Measurements from ENCODE around the gene FAAP100.
"Not testable (repeated sequence)": the region's sequence is repeated elsewhere in the genome, so short reads cannot be mapped to it uniquely, and the experiment has no call there.

FAAP100 gene

DNA sequence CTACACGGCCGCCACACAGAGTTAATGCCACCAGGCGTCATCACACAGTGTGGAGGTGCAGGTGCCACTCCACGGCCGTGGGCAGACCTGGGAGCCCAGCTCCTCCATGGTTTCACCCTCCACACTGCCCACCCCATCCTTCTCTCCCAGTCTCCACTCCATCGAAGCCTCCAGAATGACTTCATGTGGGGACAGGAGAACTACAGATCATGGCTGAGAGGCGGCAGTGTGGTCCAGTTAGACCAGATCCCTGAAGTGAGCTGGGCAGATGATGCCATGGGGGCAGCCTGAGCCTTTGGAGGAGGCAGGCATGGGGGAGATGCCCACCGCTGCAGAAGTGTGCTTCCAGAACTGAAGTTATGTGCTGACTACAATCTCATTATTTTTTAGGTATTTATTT, 38.0 kb upstream of the FAAP100 start:
- TF ChIP-seq CTCF (IDR thresholded peaks at IDR 0.05; ENCODE audit: low read depth, low read length, missing control alignments) = no peak

DNA sequence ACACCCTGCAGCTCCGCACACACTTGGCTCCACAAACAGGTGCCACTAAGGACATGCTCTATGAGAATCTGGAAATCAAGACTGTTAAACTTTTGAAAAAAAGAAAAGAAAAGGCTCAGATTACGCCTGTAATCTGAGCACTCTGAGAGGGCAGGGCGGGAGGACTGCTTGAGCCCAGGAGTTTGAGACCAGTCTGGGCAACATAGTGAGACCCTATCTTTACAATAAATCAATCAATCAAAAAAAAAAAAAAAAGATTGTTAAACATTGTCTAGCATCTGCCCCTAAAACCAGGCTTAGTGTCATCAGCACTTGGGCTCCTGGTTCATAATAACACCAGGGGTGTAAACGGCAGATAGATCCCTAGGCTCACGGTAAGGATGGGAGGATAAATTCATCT, 37.5 kb upstream of the FAAP100 start:
- in situ Hi-C loops (cut with HindIII; ENCODE audit: low pct_ligation_motif_present, low sequenced_read_pairs) = no loop called here
- Histone ChIP-seq H3K4me3 (ENCODE audit: low read depth, low read length) (no peak overlapping the region), H3K27me3 (replicated peaks) (no peaks in the 10 kb centered on the region), H3K36me3 (replicated peaks) (peaks cover 75% of the 10 kb centered on the region), H3K27ac (no peak overlapping the region)
- TF ChIP-seq CTCF (IDR thresholded peaks at IDR 0.05; ENCODE audit: low read depth, low read length, missing control alignments) = no peak
- no peak for DNase-seq

More for the DNA sequence above, 38.0 kb upstream of the FAAP100 start:
- Histone ChIP-seq H3K36me3 (replicated peaks) (peaks cover 78% of the 10 kb centered on the region), H3K27ac (no peak overlapping the region), H3K4me3 (ENCODE audit: low read depth, low read length) (no peak overlapping the region), H3K27me3 (replicated peaks) (no peaks in the 10 kb centered on the region)
- DNase-seq = no peak
- in situ Hi-C loops (cut with HindIII; ENCODE audit: low pct_ligation_motif_present, low sequenced_read_pairs) = no loop called here

DNA sequence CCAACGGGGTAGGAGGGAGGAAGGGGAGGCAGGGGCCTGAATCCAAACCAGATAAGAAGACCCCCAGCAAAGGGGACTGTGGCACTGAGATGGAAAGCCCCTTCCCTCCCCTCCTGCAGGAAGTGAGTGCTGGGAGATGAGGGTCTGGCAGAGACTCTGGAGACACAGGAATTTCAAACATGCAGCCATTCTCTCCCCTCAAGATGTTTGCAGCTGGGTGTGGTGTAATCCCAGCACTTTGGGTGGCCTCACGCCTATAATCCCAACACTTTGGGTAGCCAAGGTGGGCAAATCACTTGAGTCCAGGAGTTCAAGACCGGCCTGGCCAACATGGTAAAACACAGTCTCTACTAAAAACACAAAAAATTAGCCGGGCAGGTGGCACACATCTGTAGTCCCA, 33.9 kb upstream of the FAAP100 start:
- no peak for TF ChIP-seq CTCF (IDR thresholded peaks at IDR 0.05; ENCODE audit: low read depth, low read length, missing control alignments)
- H3K4me3 ChIP-seq (ENCODE audit: low read depth, low read length) = no peak overlapping the region
- in situ Hi-C loops (cut with HindIII; ENCODE audit: low pct_ligation_motif_present, low sequenced_read_pairs) = no loop called here
- H3K27ac ChIP-seq = no peak overlapping the region
- peaks cover 77% of the 10 kb centered on the region for H3K36me3 ChIP-seq (replicated peaks)
- no peak for DNase-seq
- H3K27me3 ChIP-seq (replicated peaks) = no peaks in the 10 kb centered on the region

DNA sequence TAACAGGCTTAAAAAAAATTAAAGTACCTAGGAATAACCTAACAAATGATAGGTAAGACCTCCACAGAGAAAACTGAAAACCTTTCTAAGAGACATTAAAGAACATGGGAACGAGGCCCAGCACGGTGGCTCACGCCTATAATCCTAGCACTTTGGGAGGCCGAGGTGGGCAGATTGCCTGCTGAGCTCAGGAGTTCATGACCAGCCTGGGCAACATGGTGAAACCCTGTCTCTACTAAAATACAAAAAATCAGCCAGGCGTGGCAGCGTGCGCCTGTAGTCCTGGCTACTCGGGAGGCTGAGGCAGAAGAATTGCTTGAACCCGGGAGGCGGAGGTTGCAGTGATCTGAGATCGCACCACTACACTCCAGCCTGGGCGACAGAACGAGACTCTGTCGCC, 32.6 kb upstream of the FAAP100 start:
- DNase-seq; H3K4me3 ChIP-seq (ENCODE audit: low read depth, low read length); H3K27ac ChIP-seq; H3K27me3 ChIP-seq (replicated peaks); in situ Hi-C loops (cut with HindIII; ENCODE audit: low pct_ligation_motif_present, low sequenced_read_pairs): not testable (repeated sequence)
- H3K36me3 ChIP-seq (replicated peaks) = peaks cover 66% of the 10 kb centered on the region

DNA sequence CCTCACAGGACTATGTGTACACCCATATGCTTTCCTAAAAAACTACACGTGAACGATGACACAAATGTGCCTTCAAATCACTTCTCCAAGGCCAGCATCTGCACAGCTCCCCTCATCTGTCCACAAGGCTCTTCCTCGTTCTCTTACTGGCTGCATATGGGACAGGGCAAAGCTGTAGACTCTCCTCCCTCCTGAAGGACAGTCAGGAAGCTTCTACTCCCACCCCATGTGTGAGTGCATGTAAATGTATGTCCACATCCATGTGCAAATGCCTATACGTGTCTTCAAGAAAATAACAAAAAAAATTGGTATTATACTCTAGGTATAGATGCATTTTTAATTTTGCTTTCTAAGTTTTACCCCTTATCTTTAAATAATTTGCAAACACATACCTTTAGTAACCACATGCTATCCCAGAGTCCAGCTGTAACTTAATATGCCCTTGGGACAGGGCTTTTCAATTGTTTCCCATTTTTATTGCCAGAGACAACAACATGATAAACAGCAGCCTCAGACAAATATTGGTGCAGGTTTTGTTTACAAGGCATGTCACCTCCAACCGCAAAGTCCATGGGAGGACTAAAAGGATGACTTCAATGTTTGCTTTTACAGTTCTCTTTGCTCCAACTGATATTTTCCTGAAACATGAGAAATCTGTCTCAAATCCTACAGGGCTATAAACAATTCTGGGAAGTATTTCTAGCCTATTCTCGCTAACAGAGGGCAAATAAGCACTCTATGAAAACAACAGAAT, 31.6 kb upstream of the FAAP100 start:
- H3K36me3 ChIP-seq (replicated peaks) = peaks cover 64% of the 10 kb centered on the region
- no peak for DNase-seq
- TF ChIP-seq CTCF (IDR thresholded peaks at IDR 0.05; ENCODE audit: low read depth, low read length, missing control alignments) = no peak
- in situ Hi-C loops (cut with HindIII; ENCODE audit: low pct_ligation_motif_present, low sequenced_read_pairs) = no loop called here
- no peaks in the 10 kb centered on the region for H3K27me3 ChIP-seq (replicated peaks)
- H3K27ac ChIP-seq = no peak overlapping the region
- no peak overlapping the region for H3K4me3 ChIP-seq (ENCODE audit: low read depth, low read length)

DNA sequence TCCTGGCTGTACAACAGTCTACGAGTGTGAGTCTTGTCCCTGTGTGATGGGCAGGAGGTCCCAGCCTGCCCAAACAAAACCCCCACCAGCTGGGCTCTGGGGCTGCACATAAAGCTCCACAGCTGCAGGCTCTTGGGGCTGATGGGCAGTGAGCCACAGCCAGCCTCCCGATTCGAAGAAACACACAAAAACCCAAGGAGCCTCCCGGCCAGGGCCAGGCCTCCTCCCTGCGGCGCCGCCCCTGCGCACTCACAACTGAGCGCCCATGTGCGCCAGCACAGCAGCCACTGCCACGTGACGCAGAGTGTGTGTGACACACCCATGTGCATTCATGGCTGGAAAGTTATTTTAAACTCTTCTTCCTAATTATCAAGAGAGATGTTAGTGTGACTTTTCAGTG, 30.6 kb upstream of the FAAP100 start:
- in situ Hi-C loops (cut with HindIII; ENCODE audit: low pct_ligation_motif_present, low sequenced_read_pairs) = no loop called here
- no peaks in the 10 kb centered on the region for H3K27me3 ChIP-seq (replicated peaks)
- DNase-seq = no peak
- TF ChIP-seq CTCF (IDR thresholded peaks at IDR 0.05; ENCODE audit: low read depth, low read length, missing control alignments) = peak; percentile 13
- peaks cover 54% of the 10 kb centered on the region for H3K36me3 ChIP-seq (replicated peaks)
- peak overlapping the region; percentile 34 for H3K27ac ChIP-seq
- H3K4me3 ChIP-seq (ENCODE audit: low read depth, low read length) = no peak overlapping the region

Data from brain microvascular endothelial cell (primary cell).